GM12878 (cell line): Measurements from ENCODE around the gene GVQW3. TPM values are rescaled to one million over a fixed set of nuclear protein-coding genes. Genes with fewer than 3 reads are reported as not detected.
A peak's percentile ranks its signal among the peaks of the same experiment; 100 is the strongest.

Experiments used
- ATAC-seq: fragments of 200-7000 bp; cut with Tn5 transposase; 3 replicates; pipeline ENCODE4 v1.9.1; 2020; ENCODE audit warnings: mild to moderate bottlenecking, moderate library complexity
- BruUV-seq: library from RNA; stranded (reverse); fragments of 400-500 nt; replicated peaks from 2 replicates; lab custom pipeline; 2021; lab: Mats Ljungman, UMichigan
- CTCF ChIA-PET: fragments of 300-600 bp; sonication (Branson Sonifier 250); formaldehyde crosslinking; extraction: SDS; loops from one replicate; lab custom pipeline; 2021; ENCODE audit warnings: inconsistent platforms; lab: Yijun Ruan, JAX
- POLR2A ChIA-PET: fragments of 350-600 bp; formaldehyde crosslinking; extraction: SDS; loops from one replicate; lab custom pipeline; 2021; ENCODE audit warnings: inconsistent platforms; lab: Charles Lee
- RAD21 ChIA-PET: fragments of 300-600 bp; sonication (Branson Sonifier 250); formaldehyde crosslinking; loops from one replicate; lab custom pipeline; 2023; ENCODE audit warnings: antibody characterized with exemption; ENCODE audit not compliant: unreplicated experiment; lab: Charles Lee
- SMC1A ChIA-PET: fragments of 300-600 bp; sonication (Branson Sonifier 250); formaldehyde crosslinking; loops from one replicate; lab custom pipeline; 2023; ENCODE audit not compliant: unreplicated experiment, uncharacterized antibody; lab: Charles Lee
- DNase-seq: peaks from one replicate; pipeline ENCODE4 v3.0.0-alpha.2; 2011; ENCODE audit warnings: low read depth, low spot score
- FAIRE-seq: peaks from 3 replicates; lab custom pipeline; 2011; peaks lifted over from hg19 to GRCh38; lab: Jason Lieb, UNC
- H2AFZ ChIP-seq: 2 replicates; pipeline ENCODE4 v1.6.0; 2011; ENCODE audit warnings: low read depth, low read length, control low read depth; ENCODE audit not compliant: control insufficient read depth
- H3K27ac ChIP-seq: 2 replicates; pipeline ENCODE4 v1.5.1; 2011; ENCODE audit warnings: control low read depth; ENCODE audit not compliant: control insufficient read depth, insufficient read depth
- H3K27me3 ChIP-seq, 2 experiments: replicated peaks in 1 of 2; 2 replicates each; pipeline versions ENCODE4 v1.6.0 to v1.6.1; 2011; ENCODE audit warnings: low read length in 1 of 2; ENCODE audit not compliant: control insufficient read depth in 2 of 2, insufficient read depth in 2 of 2
- H3K36me3 ChIP-seq, 2 experiments: 2 replicates each; pipeline ENCODE4 v1.5.1; 2011; ENCODE audit warnings: low read length in 1 of 2; ENCODE audit not compliant: control insufficient read depth in 2 of 2, insufficient read depth in 2 of 2
- H3K4me1 ChIP-seq: 2 replicates; pipeline ENCODE4 v1.6.1; 2011; ENCODE audit warnings: mild to moderate bottlenecking, low read length, moderate library complexity, mixed read lengths; ENCODE audit not compliant: control insufficient read depth, insufficient read depth
- H3K4me2 ChIP-seq: 2 replicates; pipeline ENCODE4 v1.6.0; 2011; ENCODE audit warnings: control low read depth; ENCODE audit not compliant: control insufficient read depth, insufficient read depth
- H3K4me3 ChIP-seq: fragments of 200-600 bp; sonication (generic); 2 replicates; pipeline ENCODE4 v1.5.1; 2016
- H3K79me2 ChIP-seq: 2 replicates; pipeline ENCODE4 v1.6.0; 2011; ENCODE audit warnings: low read length; ENCODE audit not compliant: control insufficient read depth, insufficient read depth
- H3K9ac ChIP-seq: 2 replicates; pipeline ENCODE4 v1.8.0; 2011; ENCODE audit warnings: low read length, control low read depth, mixed read lengths; ENCODE audit not compliant: control insufficient read depth, insufficient read depth
- H3K9me3 ChIP-seq: replicated peaks from 3 replicates; pipeline ENCODE4 v1.5.1; 2011; ENCODE audit warnings: mild to moderate bottlenecking, low read length; ENCODE audit not compliant: control insufficient read depth, insufficient read depth
- H4K20me1 ChIP-seq: 2 replicates; pipeline ENCODE4 v1.6.0; 2011; ENCODE audit not compliant: control insufficient read depth, insufficient read depth
- BCL11A ChIP-seq: IDR thresholded peaks from 2 replicates; pipeline ENCODE4 v1.6.1; 2011; ENCODE audit warnings: low read depth, low read length
- CHD4 ChIP-seq: fragments of 200-600 bp; sonication (generic); IDR thresholded peaks from 2 replicates; pipeline ENCODE4 v1.6.1; 2016; ENCODE audit warnings: mild to moderate bottlenecking
- EED ChIP-seq: sonication (generic); IDR thresholded peaks from 2 replicates; pipeline ENCODE4 v1.6.1; 2016; ENCODE audit warnings: antibody characterized with exemption, low read depth
- EP300 ChIP-seq, 2 experiments: fragments of 150-350 bp in 1 of 2; IDR thresholded peaks; 2 replicates each; pipeline ENCODE4 v1.6.1; 2011 to 2012; ENCODE audit warnings: low read depth in 2 of 2, low read length in 2 of 2, borderline replicate concordance in 1 of 2, improper control_type of control experiment in 1 of 2, inconsistent platforms in 1 of 2; ENCODE audit not compliant: control insufficient read depth in 1 of 2
- FOXK2 ChIP-seq: fragments of 450-650 bp; IDR thresholded peaks from 2 replicates; pipeline ENCODE4 v1.6.1; 2017; ENCODE audit warnings: mild to moderate bottlenecking, moderate library complexity
- FOXM1 ChIP-seq: IDR thresholded peaks from 2 replicates; pipeline ENCODE4 v1.6.1; 2012; ENCODE audit warnings: low read depth, mild to moderate bottlenecking, inconsistent platforms, low read length, moderate library complexity
- GABPA ChIP-seq: IDR thresholded peaks from 2 replicates; pipeline ENCODE4 v1.6.1; 2014; ENCODE audit warnings: antibody characterized with exemption, low read depth, mild to moderate bottlenecking, inconsistent platforms
- IRF4 ChIP-seq: IDR thresholded peaks from 2 replicates; pipeline ENCODE4 v1.6.1; 2011; ENCODE audit warnings: low read depth, low read length
- JUND ChIP-seq: IDR thresholded peaks from 2 replicates; pipeline ENCODE4 v1.6.1; 2012; ENCODE audit warnings: low read depth, mild to moderate bottlenecking, low read length, improper control_type of control experiment, moderate library complexity
- MAX ChIP-seq: IDR thresholded peaks from 2 replicates; pipeline ENCODE4 v1.6.1; 2012; ENCODE audit warnings: low read depth, low read length, improper control_type of control experiment
- MTA3 ChIP-seq: IDR thresholded peaks from 2 replicates; pipeline ENCODE4 v1.6.1; 2012; ENCODE audit warnings: low read length, inconsistent platforms, borderline replicate concordance
- TCF3 ChIP-seq: IDR thresholded peaks from 2 replicates; pipeline ENCODE4 v1.6.1; 2012; ENCODE audit warnings: low read depth, mild to moderate bottlenecking, low read length, borderline replicate concordance; ENCODE audit not compliant: insufficient read depth
- TCF7 ChIP-seq: IDR thresholded peaks from 2 replicates; pipeline ENCODE4 v1.6.1; 2014; ENCODE audit warnings: antibody characterized with exemption, borderline replicate concordance
- USF2 ChIP-seq: IDR thresholded peaks from 2 replicates; pipeline ENCODE4 v1.6.1; 2011; ENCODE audit warnings: low read depth, low read length, improper control_type of control experiment, borderline replicate concordance
- YBX1 ChIP-seq: fragments of 450-650 bp; IDR thresholded peaks from 2 replicates; pipeline ENCODE4 v1.6.1; 2016; ENCODE audit warnings: antibody characterized with exemption
- YY1 ChIP-seq: IDR thresholded peaks from 2 replicates; pipeline ENCODE4 v1.6.1; 2011; ENCODE audit warnings: low read depth, mild to moderate bottlenecking, low read length
- ZNF207 ChIP-seq: fragments of 450-650 bp; IDR thresholded peaks from 2 replicates; pipeline ENCODE4 v1.6.1; 2014; ENCODE audit warnings: antibody characterized with exemption, mild to moderate bottlenecking, borderline replicate concordance
- ZSCAN29 ChIP-seq: fragments of 450-650 bp; IDR thresholded peaks from 2 replicates; pipeline ENCODE4 v1.6.1; 2017; ENCODE audit warnings: mild to moderate bottlenecking, moderate library complexity
- WGBS: methylation state at CpG from one replicate; pipeline ENCODE4 v1.1.6; 2016; ENCODE audit warnings: low lambda C conversion rate; ENCODE audit not compliant: insufficient replicate concordance, insufficient coverage; ENCODE audit errors: missing lambda C conversion rate; 5-methylcytosine and 5-hydroxymethylcytosine counted together
- in situ Hi-C: fragments of 300-500 bp; cut with MboI; formaldehyde crosslinking; loops from 9 replicates; pipeline ENCODE4 v1.14.3; 2018; ENCODE audit warnings: mixed read lengths
- intact Hi-C: fragments of 100-400 bp; cut with micrococcal nuclease; formaldehyde crosslinking; loops from one replicate; pipeline ENCODE4 v1.14.2; 2022; ENCODE audit not compliant: unreplicated experiment
- polyA plus RNA-seq, 11 experiments: library from polyadenylated mRNA; depleted of rRNA in 4 of 11; unstranded in 6 of 11; stranded (reverse) in 5 of 11; fragments of >200 nt; fragmentation: Nextera tagmentation in 4 of 11; fragmentation: Illumina TruSeq in 1 of 11; extraction: Ambion mirVana in 4 of 11; extraction: Trizol in 1 of 11; gene quantifications; 1 replicate in 1 of 11; 2 replicates in 10 of 11; pipeline versions ENCODE4 v1.2.1 to v1.2.3, GENCODE V29; 2011 to 2016; ENCODE audit warnings: inconsistent platforms in 2 of 11, missing spikeins in 2 of 11, low read depth in 1 of 11
- total RNA-seq, 4 experiments: library from RNA; depleted of rRNA in 3 of 4; stranded (reverse); fragments of >200 nt in 3 of 4; fragmentation: Illumina TruSeq in 1 of 4; extraction: Trizol in 1 of 4; gene quantifications; 2 replicates each; pipeline versions ENCODE4 v1.2.1 to v1.2.3, GENCODE V29; 2013 to 2021
- TF ChIP-seq, protein P1 (sequence below): fragments of 450-650 bp; IDR thresholded peaks from 2 replicates; pipeline ENCODE4 v1.6.1; 2014; ENCODE audit warnings: mild to moderate bottlenecking

GVQW3 gene
- total and polyA plus RNA-seq, 10 of the 15 experiments (the other 5 are each of a cell fraction or from before 2014, with no cell fraction given): 0.13 to 3.3 (median 1.7) TPM

DNA sequence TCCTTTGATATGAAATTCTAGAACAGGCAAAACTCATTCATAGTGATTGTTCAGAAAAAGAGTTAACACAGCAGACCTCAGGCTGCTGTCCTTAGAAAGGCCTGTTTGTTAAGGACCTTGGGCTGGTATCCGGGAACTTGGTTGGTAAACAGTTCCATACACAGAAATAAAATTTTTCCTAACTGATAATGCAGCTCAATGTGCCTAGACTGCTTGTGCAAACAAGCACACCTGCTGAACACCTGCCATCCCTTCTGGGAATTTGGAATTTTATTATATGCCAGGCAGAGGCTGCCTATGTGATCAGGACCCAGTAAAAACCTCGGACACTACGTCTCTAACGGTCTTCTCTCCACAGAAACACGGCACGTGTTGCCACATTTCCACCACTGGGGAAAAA, 11.7 kb upstream of the GVQW3 start:
- Histone ChIP-seq H2AFZ (no peak overlapping the region), H4K20me1 (peaks cover 2% of the 10 kb centered on the region; the same call in 1 of the 2 replicates), H3K27ac (no peak overlapping the region), H3K4me2 (no peak overlapping the region), H3K9me3 (no peaks in the 10 kb centered on the region), H3K27me3 (no peaks in the 10 kb centered on the region), H3K79me2 (no peaks in the 10 kb centered on the region; the same call in 1 of the 2 replicates), H3K36me3 (no peaks in the 10 kb centered on the region), H3K4me3 (no peak overlapping the region), H3K4me1 (no peaks in the 10 kb centered on the region), H3K9ac (no peak overlapping the region)
- intact Hi-C loops: no loop called here
- in situ Hi-C loops: no loop called here
- FAIRE-seq: no peak
- CTCF ChIA-PET: no interaction called here
- TF ChIP-seq USF2 (no peak), EP300 (IDR thresholded peaks at IDR 0.05; ENCODE audit: borderline replicate concordance in 1 of 2, control insufficient read depth in 1 of 2, low read depth in 2 of 2, low read length in 2 of 2) (no peak), IRF4 (no peak), MTA3 (no peak)
- 97% methylated on average over 6 of the region's 6 CpGs for WGBS
- no peak for DNase-seq
- SMC1A ChIA-PET: no interaction called here
- no TSS peak for BruUV-seq
- RAD21 ChIA-PET: no interaction called here
- no peak for ATAC-seq
- POLR2A ChIA-PET: no interaction called here

DNA sequence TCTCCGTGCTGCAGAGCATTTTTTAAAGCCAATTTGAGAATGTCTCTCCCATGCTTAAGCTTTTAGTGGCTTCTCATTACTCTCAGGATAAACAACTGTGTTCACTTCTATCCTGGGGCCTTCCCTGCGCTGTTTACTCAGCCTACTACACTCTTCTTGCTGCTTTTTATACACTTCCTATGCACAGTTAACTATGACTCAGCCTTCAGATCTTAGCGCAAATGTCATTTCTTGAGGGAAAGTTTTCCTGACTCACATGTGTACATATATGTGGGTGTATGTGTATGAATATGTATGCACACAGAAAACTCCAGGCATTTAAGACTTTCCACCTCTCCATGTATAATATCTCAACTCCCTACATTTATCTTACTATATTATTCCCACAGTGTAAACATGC, 10.0 kb upstream of the GVQW3 start:
- H3K9me3 ChIP-seq: no peaks in the 10 kb centered on the region
- H3K27ac ChIP-seq: no peak overlapping the region
- WGBS: 0% methylated on average over 3 of the region's 3 CpGs
- in situ Hi-C loops (no loop called here), intact Hi-C loops (loop anchor here (10.0 kb wide), 1 partner anchor 304 kb away; the partner anchor contains the start of gene LRRC32)
- H3K79me2 ChIP-seq: peaks cover 1% of the 10 kb centered on the region
- no peak overlapping the region for H3K4me2 ChIP-seq
- H3K9ac ChIP-seq: no peak overlapping the region
- BruUV-seq: no TSS peak
- CTCF ChIA-PET: no interaction called here
- H4K20me1 ChIP-seq: peaks cover 3% of the 10 kb centered on the region
- H3K4me1 ChIP-seq: peaks cover 2% of the 10 kb centered on the region
- no peak overlapping the region for H2AFZ ChIP-seq
- no peaks in the 10 kb centered on the region for H3K27me3 ChIP-seq
- SMC1A ChIA-PET: no interaction called here
- H3K36me3 ChIP-seq: no peaks in the 10 kb centered on the region
- POLR2A ChIA-PET: no interaction called here
- DNase-seq (peak; percentile 37), ATAC-seq (peak; percentile 83), FAIRE-seq (no peak)
- RAD21 ChIA-PET: no interaction called here
- no peak overlapping the region for H3K4me3 ChIP-seq
- TF ChIP-seq EED: 0 out of 2 replicates have a peak, but pooled peaks have one; percentile 36
- TF ChIP-seq ZSCAN29: no peak
- no peak for TF ChIP-seq CHD4
- no peak for TF ChIP-seq JUND
- TF ChIP-seq, protein P1, sequence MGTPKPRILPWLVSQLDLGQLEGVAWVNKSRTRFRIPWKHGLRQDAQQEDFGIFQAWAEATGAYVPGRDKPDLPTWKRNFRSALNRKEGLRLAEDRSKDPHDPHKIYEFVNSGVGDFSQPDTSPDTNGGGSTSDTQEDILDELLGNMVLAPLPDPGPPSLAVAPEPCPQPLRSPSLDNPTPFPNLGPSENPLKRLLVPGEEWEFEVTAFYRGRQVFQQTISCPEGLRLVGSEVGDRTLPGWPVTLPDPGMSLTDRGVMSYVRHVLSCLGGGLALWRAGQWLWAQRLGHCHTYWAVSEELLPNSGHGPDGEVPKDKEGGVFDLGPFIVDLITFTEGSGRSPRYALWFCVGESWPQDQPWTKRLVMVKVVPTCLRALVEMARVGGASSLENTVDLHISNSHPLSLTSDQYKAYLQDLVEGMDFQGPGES: no peak
- no peak for TF ChIP-seq YY1
- no peak for TF ChIP-seq FOXK2
- TF ChIP-seq TCF7: no peak
- no peak for TF ChIP-seq ZNF207
- TF ChIP-seq YBX1: no peak
- TF ChIP-seq FOXM1: no peak
- TF ChIP-seq BCL11A: no peak
- no peak for TF ChIP-seq MAX
- no peak for TF ChIP-seq GABPA
- no peak for TF ChIP-seq TCF3
